Lung (tissue), 12 donors: ENCODE results near the gene SRRM1. TPM values are rescaled to one million over a fixed set of nuclear protein-coding genes. Genes with fewer than 3 reads are reported as not detected.

Experiments used
- ATAC-seq: fragments of 200-7000 bp; cut with Tn5 transposase; one replicate; pipeline ENCODE4 v1.9.1; 2020; ENCODE audit warnings: moderate number of reproducible peaks; ENCODE audit not compliant: insufficient read depth, low FRiP score
- DNase-seq, 3 donors: peaks; one replicate each; pipeline ENCODE4 v3.0.0-alpha.2; 2013 to 2017
- H3K27ac ChIP-seq, 2 donors: one replicate each; pipeline ENCODE4 v1.5.1; 2013; ENCODE audit warnings: mild to moderate bottlenecking in 2 of 2, moderate library complexity in 2 of 2, control low read depth in 1 of 2, inconsistent platforms in 1 of 2, low read depth in 1 of 2, low read length in 1 of 2
- H3K27me3 ChIP-seq, 3 donors: one replicate each; pipeline ENCODE4 v1.5.1; 2013; ENCODE audit warnings: low read length in 2 of 3; ENCODE audit not compliant: control insufficient read depth in 3 of 3, insufficient read depth in 3 of 3
- H3K36me3 ChIP-seq, 4 donors: one replicate each; pipeline ENCODE4 v1.5.1; 2013; ENCODE audit warnings: low read length in 4 of 4, mild to moderate bottlenecking in 1 of 4, moderate library complexity in 1 of 4; ENCODE audit not compliant: control insufficient read depth in 4 of 4, insufficient read depth in 4 of 4
- H3K4me1 ChIP-seq, 5 donors: one replicate each; pipeline ENCODE4 v1.5.1; 2013; ENCODE audit warnings: low read length in 5 of 5, mild to moderate bottlenecking in 2 of 5, moderate library complexity in 1 of 5; ENCODE audit not compliant: control insufficient read depth in 5 of 5, insufficient read depth in 5 of 5
- H3K4me3 ChIP-seq: one replicate; pipeline ENCODE4 v1.5.1; 2013; ENCODE audit warnings: mild to moderate bottlenecking, control low read depth, moderate library complexity
- H3K9ac ChIP-seq, 2 donors: one replicate each; pipeline ENCODE4 v1.5.1; 2013; ENCODE audit warnings: low read length in 2 of 2, control low read depth in 1 of 2; ENCODE audit not compliant: insufficient read depth in 1 of 2
- H3K9me3 ChIP-seq, 4 donors: one replicate each; pipeline ENCODE4 v1.5.1; 2013; ENCODE audit warnings: low read length in 3 of 4, mild to moderate bottlenecking in 1 of 4, moderate library complexity in 1 of 4; ENCODE audit not compliant: control insufficient read depth in 4 of 4, insufficient read depth in 3 of 4
- WGBS, 2 donors: extraction: QIAGEN DNeasy Blood & Tissue Kit; methylation state at CpG; one replicate each; pipeline ENCODE4 v1.1.7; 2013; 5-methylcytosine and 5-hydroxymethylcytosine counted together
- polyA plus RNA-seq, 2 donors: library from polyadenylated mRNA; stranded (reverse); fragments of 200-250 nt; gene quantifications; one replicate each; pipeline ENCODE4 v1.2.1, GENCODE V29; 2013
- total RNA-seq, 2 donors: library from RNA; depleted of rRNA in 1 of 2; stranded (reverse); fragments of >200 nt in 1 of 2; gene quantifications; one replicate each; pipeline ENCODE4 v1.2.1, GENCODE V29; 2014 to 2021
- TF ChIP-seq, protein P1 (sequence below): IDR thresholded peaks from 2 replicates; pipeline ENCODE4 v1.5.1; 2012; ENCODE audit warnings: mild to moderate bottlenecking; ENCODE audit errors: control extremely low read depth, extremely low read depth
- donor health status: control.
- donor health status: control.
- donor health status: Bipolar disorder and iron deficiency.
- donor health status: healthy.
- donor health status: DM: yes; HTN: yes; CAD: no.

Gene SRRM1
- total and polyA plus RNA-seq, 4 donors: 37.4 to 95.8 (median 67.4) TPM

DNA sequence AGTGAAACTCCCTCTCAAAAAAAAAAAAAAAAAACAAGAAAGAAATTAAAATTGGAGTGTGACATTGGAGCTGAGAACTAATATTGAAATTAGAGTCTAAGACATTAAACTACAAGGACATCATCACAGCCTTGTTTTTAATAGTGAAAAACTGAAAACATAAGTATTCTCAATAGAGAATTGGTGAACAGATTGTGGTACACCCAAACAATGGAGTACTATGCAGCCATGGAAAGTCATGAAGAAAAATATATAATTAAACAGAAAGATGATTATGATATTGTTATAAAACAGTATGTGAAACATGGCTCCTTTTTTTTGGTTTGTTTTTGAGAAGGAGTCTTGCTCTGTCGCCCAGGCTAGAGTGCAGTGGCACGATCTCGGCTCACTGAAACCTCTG, 43.8 kb upstream of the SRRM1 start:
- WGBS, 2 donors: 89 to 96% methylated on average over 3 of the region's 3 CpGs
- ATAC-seq (no peak), DNase-seq (no peak)
- TF ChIP-seq, protein P1, sequence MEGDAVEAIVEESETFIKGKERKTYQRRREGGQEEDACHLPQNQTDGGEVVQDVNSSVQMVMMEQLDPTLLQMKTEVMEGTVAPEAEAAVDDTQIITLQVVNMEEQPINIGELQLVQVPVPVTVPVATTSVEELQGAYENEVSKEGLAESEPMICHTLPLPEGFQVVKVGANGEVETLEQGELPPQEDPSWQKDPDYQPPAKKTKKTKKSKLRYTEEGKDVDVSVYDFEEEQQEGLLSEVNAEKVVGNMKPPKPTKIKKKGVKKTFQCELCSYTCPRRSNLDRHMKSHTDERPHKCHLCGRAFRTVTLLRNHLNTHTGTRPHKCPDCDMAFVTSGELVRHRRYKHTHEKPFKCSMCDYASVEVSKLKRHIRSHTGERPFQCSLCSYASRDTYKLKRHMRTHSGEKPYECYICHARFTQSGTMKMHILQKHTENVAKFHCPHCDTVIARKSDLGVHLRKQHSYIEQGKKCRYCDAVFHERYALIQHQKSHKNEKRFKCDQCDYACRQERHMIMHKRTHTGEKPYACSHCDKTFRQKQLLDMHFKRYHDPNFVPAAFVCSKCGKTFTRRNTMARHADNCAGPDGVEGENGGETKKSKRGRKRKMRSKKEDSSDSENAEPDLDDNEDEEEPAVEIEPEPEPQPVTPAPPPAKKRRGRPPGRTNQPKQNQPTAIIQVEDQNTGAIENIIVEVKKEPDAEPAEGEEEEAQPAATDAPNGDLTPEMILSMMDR: no peak
- Histone ChIP-seq H3K9me3 (no peaks in the 10 kb centered on the region), H3K36me3 (no peaks in the 10 kb centered on the region), H3K9ac (no peak overlapping the region), H3K27ac (no peak overlapping the region), H3K4me1 (peaks cover 0 to 6% (median 0%) of the 10 kb centered on the region in 5 donors), H3K27me3 (no peaks in the 10 kb centered on the region), H3K4me3 (no peak overlapping the region)

GRCh38 chr1:24600551-24600950, 42.6 kb upstream of the SRRM1 start:
- Histone ChIP-seq H3K27me3 (no peaks in the 10 kb centered on the region), H3K27ac (no peak overlapping the region), H3K36me3 (no peaks in the 10 kb centered on the region), H3K9ac (no peak overlapping the region), H3K4me3 (no peak overlapping the region), H3K4me1 (peaks cover 0 to 6% (median 0%) of the 10 kb centered on the region in 5 donors), H3K9me3 (no peaks in the 10 kb centered on the region)
- no peak for DNase-seq
- TF ChIP-seq, protein P1: no peak
- WGBS, 2 donors: 76 to 86% methylated on average over 5 of the region's 5 CpGs
- no peak for ATAC-seq

- 91 to 92% methylated on average over 19 of the region's 19 CpGs for WGBS, 2 donors
- Histone ChIP-seq H3K27ac (no peak overlapping the region), H3K4me3 (no peak overlapping the region), H3K27me3 (no peaks in the 10 kb centered on the region), H3K9me3 (no peaks in the 10 kb centered on the region), H3K36me3 (no peaks in the 10 kb centered on the region), H3K9ac (no peak overlapping the region), H3K4me1 (no peaks in the 10 kb centered on the region)
- DNase-seq (no peak), ATAC-seq (no peak)
- TF ChIP-seq, protein P1: no peak
Observed at GRCh38 chr1:24605534-24606295, 37.4 kb upstream of the SRRM1 start.

DNA sequence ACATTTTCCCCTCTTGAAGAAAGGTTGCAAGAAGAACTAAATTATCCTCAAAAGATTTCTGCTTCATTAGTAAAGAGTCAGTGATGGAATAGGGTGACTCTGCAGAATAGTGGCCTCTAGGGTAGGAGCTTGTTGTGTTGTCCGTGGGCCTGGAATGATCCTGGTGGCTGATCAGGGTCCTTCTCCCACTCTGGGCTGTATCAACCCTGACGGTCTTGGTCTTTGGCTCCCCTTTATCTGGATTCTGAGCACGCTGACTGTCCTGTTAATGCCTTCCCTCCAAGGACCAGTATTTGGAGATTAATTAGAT, 36.9 kb upstream of the SRRM1 start:
- no peaks in the 10 kb centered on the region for H3K27me3 ChIP-seq
- H3K9me3 ChIP-seq: no peaks in the 10 kb centered on the region
- no peaks in the 10 kb centered on the region for H3K36me3 ChIP-seq
- no peaks in the 10 kb centered on the region for H3K4me1 ChIP-seq
- no peak overlapping the region for H3K27ac ChIP-seq
- 90 to 93% methylated on average over 3 of the region's 3 CpGs for WGBS, 2 donors
- DNase-seq (no peak), ATAC-seq (no peak)
- no peak overlapping the region for H3K9ac ChIP-seq
- TF ChIP-seq, protein P1: no peak
- no peak overlapping the region for H3K4me3 ChIP-seq
